ENCODE measurements around the gene TFF1. TPM values are rescaled to one million over a fixed set of nuclear protein-coding genes. Genes with fewer than 3 reads are reported as not detected.

The TFF1 gene
- polyA plus RNA-seq, 1 donor from 2014 or later = not detected

DNA sequence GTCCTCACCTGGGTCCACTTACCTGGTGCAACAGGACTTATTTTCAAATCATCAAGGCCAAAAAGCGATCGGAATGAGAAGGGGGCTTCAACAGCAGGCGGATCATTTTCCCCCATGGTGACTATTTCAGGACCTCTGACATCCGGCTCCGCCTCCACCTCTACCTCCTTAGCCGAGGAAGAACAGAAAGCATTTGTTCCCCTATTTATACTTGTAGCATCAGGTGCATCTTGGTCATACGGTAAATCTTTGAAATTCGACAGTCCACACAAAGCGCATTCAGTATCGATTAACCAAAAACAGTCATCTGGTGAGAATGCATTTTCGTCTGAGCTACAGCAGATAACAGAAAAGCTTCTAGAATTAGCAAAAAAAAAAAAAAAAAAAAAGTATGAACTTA, 29.0 kb upstream of the TFF1 start:
- Histone ChIP-seq H3K4me2 (ENCODE audit: low read length) (no peak overlapping the region), H4K20me1 (ENCODE audit: insufficient read depth) (no peaks in the 10 kb centered on the region), H3K27ac (ENCODE audit: low read length) (no peak overlapping the region), H3K4me3 (ENCODE audit: low read length) (no peak overlapping the region), H3K9me3 (ENCODE audit: low read length) (no peaks in the 10 kb centered on the region), H3K79me2 (replicated peaks; ENCODE audit: insufficient read depth, low read length) (no peaks in the 10 kb centered on the region), H3K9me2 (ENCODE audit: insufficient read depth, low read length) (no peaks in the 10 kb centered on the region), H3K27me3 (ENCODE audit: insufficient read depth, low read depth, low read length) (no peaks in the 10 kb centered on the region), H2AFZ (ENCODE audit: low read depth, low read length) (no peak overlapping the region), H3K36me3 (ENCODE audit: insufficient read depth, low read length) (no peaks in the 10 kb centered on the region), H3K9ac (ENCODE audit: low read length) (no peak overlapping the region), H3F3A (ENCODE audit: insufficient read depth, low read length, poor library complexity, severe bottlenecking) (no peaks in the 10 kb centered on the region)
- no peak for TF ChIP-seq SMC3 (conservative IDR thresholded peaks at IDR 0.05; ENCODE audit: poor library complexity)

DNA sequence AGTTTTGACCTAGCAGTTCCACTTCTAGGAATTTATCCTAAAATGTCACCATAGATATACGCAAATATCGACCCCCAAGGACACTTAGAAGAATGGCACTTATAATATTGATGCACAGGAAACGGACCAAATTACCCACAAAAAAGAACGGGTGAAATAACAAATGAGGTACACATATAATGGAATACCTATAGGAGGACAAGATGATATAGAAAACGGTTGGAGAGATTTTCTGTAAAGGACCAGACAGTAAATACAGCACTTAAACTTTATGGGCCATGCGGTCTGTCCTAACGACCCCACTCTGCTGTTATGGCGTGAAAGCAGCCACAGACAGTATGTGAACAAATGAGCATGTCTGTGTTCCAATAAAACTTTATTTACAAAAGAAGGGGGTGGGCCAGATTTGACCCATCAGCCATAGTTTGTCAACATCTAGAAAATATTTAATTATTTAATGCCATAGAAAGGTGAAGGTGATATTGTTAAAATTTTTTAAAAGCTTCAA, 27.2 kb upstream of the TFF1 start:
- Histone ChIP-seq H3K9ac (ENCODE audit: low read length) (no peak overlapping the region), H3K36me3 (ENCODE audit: insufficient read depth, low read length) (no peaks in the 10 kb centered on the region), H3K9me2 (ENCODE audit: insufficient read depth, low read length) (no peaks in the 10 kb centered on the region), H2AFZ (ENCODE audit: low read depth, low read length) (no peak overlapping the region), H4K20me1 (ENCODE audit: insufficient read depth) (no peaks in the 10 kb centered on the region), H3K4me2 (ENCODE audit: low read length) (no peak overlapping the region), H3K4me3 (ENCODE audit: low read length) (no peak overlapping the region), H3K79me2 (replicated peaks; ENCODE audit: insufficient read depth, low read length) (no peaks in the 10 kb centered on the region), H3K9me3 (ENCODE audit: low read length) (no peaks in the 10 kb centered on the region), H3F3A (ENCODE audit: insufficient read depth, low read length, poor library complexity, severe bottlenecking) (no peaks in the 10 kb centered on the region), H3K27ac (ENCODE audit: low read length) (no peak overlapping the region), H3K27me3 (ENCODE audit: insufficient read depth, low read depth, low read length) (no peaks in the 10 kb centered on the region)
- TF ChIP-seq SMC3 (conservative IDR thresholded peaks at IDR 0.05; ENCODE audit: poor library complexity) (no peak), EP300 (conservative IDR thresholded peaks at IDR 0.05; ENCODE audit: poor library complexity, severe bottlenecking) (no peak), EZH2 (IDR thresholded peaks at IDR 0.05; ENCODE audit: borderline replicate concordance, insufficient read depth, low read length, poor library complexity, severe bottlenecking) (no peak), POLR2AphosphoS5 (IDR thresholded peaks at IDR 0.05) (no peak), TAF1 (IDR thresholded peaks at IDR 0.05; ENCODE audit: low read depth) (no peak)
- TF ChIP-seq, protein P1, sequence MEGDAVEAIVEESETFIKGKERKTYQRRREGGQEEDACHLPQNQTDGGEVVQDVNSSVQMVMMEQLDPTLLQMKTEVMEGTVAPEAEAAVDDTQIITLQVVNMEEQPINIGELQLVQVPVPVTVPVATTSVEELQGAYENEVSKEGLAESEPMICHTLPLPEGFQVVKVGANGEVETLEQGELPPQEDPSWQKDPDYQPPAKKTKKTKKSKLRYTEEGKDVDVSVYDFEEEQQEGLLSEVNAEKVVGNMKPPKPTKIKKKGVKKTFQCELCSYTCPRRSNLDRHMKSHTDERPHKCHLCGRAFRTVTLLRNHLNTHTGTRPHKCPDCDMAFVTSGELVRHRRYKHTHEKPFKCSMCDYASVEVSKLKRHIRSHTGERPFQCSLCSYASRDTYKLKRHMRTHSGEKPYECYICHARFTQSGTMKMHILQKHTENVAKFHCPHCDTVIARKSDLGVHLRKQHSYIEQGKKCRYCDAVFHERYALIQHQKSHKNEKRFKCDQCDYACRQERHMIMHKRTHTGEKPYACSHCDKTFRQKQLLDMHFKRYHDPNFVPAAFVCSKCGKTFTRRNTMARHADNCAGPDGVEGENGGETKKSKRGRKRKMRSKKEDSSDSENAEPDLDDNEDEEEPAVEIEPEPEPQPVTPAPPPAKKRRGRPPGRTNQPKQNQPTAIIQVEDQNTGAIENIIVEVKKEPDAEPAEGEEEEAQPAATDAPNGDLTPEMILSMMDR (IDR thresholded peaks at IDR 0.05; ENCODE audit: poor library complexity, severe bottlenecking) = no peak
- TF ChIP-seq, protein P2, sequence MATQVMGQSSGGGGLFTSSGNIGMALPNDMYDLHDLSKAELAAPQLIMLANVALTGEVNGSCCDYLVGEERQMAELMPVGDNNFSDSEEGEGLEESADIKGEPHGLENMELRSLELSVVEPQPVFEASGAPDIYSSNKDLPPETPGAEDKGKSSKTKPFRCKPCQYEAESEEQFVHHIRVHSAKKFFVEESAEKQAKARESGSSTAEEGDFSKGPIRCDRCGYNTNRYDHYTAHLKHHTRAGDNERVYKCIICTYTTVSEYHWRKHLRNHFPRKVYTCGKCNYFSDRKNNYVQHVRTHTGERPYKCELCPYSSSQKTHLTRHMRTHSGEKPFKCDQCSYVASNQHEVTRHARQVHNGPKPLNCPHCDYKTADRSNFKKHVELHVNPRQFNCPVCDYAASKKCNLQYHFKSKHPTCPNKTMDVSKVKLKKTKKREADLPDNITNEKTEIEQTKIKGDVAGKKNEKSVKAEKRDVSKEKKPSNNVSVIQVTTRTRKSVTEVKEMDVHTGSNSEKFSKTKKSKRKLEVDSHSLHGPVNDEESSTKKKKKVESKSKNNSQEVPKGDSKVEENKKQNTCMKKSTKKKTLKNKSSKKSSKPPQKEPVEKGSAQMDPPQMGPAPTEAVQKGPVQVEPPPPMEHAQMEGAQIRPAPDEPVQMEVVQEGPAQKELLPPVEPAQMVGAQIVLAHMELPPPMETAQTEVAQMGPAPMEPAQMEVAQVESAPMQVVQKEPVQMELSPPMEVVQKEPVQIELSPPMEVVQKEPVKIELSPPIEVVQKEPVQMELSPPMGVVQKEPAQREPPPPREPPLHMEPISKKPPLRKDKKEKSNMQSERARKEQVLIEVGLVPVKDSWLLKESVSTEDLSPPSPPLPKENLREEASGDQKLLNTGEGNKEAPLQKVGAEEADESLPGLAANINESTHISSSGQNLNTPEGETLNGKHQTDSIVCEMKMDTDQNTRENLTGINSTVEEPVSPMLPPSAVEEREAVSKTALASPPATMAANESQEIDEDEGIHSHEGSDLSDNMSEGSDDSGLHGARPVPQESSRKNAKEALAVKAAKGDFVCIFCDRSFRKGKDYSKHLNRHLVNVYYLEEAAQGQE (IDR thresholded peaks at IDR 0.05; ENCODE audit: borderline replicate concordance) = no peak

DNA sequence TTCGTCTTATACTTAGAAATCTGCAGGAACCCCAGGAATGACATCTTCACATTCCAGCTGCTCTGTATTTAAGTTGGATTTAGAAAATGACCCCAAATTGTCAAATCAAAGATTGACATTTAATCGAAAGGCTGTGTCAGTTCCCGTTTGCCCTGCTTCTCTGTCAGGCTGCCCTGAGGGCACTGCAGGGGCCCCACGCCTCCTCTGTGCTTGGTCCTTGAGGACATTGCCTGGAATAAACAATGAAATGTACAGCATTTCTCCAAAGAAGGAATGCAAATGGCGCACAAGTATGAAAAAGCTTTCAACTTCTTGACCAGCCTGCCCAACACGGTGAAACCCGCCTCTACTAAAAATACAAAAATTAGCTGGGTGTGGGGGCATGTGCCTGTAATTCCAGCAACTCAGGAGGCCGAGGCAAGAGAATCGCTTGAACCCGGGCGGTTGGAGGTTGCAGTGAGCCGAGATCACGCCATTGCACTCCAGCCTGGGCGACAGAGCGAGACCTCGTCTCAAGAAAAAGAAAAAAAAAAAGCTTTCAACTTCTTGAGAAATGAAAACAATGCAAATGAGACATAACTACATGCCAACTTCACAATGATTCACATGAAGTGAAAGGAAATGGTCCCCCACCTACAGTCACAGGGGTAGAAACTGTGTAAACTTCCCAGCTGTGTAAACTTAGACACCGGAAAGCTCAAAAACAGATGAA, 26.6 kb upstream of the TFF1 start:
- H3K9me2 ChIP-seq (ENCODE audit: insufficient read depth, low read length) = no peaks in the 10 kb centered on the region
- no peak overlapping the region for H3K4me2 ChIP-seq (ENCODE audit: low read length)
- H3K9me3 ChIP-seq (ENCODE audit: low read length) = no peaks in the 10 kb centered on the region
- H4K20me1 ChIP-seq (ENCODE audit: insufficient read depth) = no peaks in the 10 kb centered on the region
- H2AFZ ChIP-seq (ENCODE audit: low read depth, low read length) = no peak overlapping the region
- H3K36me3 ChIP-seq (ENCODE audit: insufficient read depth, low read length) = no peaks in the 10 kb centered on the region
- H3K9ac ChIP-seq (ENCODE audit: low read length) = no peak overlapping the region
- H3K27ac ChIP-seq (ENCODE audit: low read length) = no peak overlapping the region
- H3K4me3 ChIP-seq (ENCODE audit: low read length) = no peak overlapping the region
- no peaks in the 10 kb centered on the region for H3K79me2 ChIP-seq (replicated peaks; ENCODE audit: insufficient read depth, low read length)
- TF ChIP-seq EP300 (conservative IDR thresholded peaks at IDR 0.05; ENCODE audit: poor library complexity, severe bottlenecking) (no peak), MXI1 (conservative IDR thresholded peaks at IDR 0.05; ENCODE audit: poor library complexity, severe bottlenecking) (no peak), TAF1 (IDR thresholded peaks at IDR 0.05; ENCODE audit: low read depth) (no peak), POLR2AphosphoS5 (IDR thresholded peaks at IDR 0.05) (no peak), EZH2 (IDR thresholded peaks at IDR 0.05; ENCODE audit: borderline replicate concordance, insufficient read depth, low read length, poor library complexity, severe bottlenecking) (no peak), RAD21 (conservative IDR thresholded peaks at IDR 0.05) (no peak), SMC3 (conservative IDR thresholded peaks at IDR 0.05; ENCODE audit: poor library complexity) (no peak)
- TF ChIP-seq, protein P2 (IDR thresholded peaks at IDR 0.05; ENCODE audit: borderline replicate concordance) = no peak
- TF ChIP-seq, protein P1 (IDR thresholded peaks at IDR 0.05; ENCODE audit: poor library complexity, severe bottlenecking) = no peak
- H3K27me3 ChIP-seq (ENCODE audit: insufficient read depth, low read depth, low read length) = no peaks in the 10 kb centered on the region
- no peaks in the 10 kb centered on the region for H3F3A ChIP-seq (ENCODE audit: insufficient read depth, low read length, poor library complexity, severe bottlenecking)

All from neural cell (in vitro differentiated cells).